Left kidney (tissue), 2 donors: ENCODE measurements around the gene E2F6. TPM values are rescaled to one million over a fixed set of nuclear protein-coding genes. Genes with fewer than 3 reads are reported as not detected.
A peak's percentile ranks its signal among the peaks of the same experiment; 100 is the strongest.

ENCODE experiments used
- DNase-seq: peaks from one replicate; pipeline ENCODE4 v3.0.0-alpha.2; 2013
- polyA plus RNA-seq: library from polyadenylated mRNA; unstranded; fragments of 120-200 nt; gene quantifications from one replicate; pipeline ENCODE4 v1.2.1, GENCODE V29; 2013; ENCODE audit not compliant: insufficient read length

E2F6 gene
- polyA plus RNA-seq, 1 donor: 24.4 TPM

- no peak for DNase-seq
Measured at GRCh38 chr2:11465110-11465484, 864 bp downstream of the E2F6 start.

- DNase-seq: no peak
Measured at GRCh38 chr2:11459816-11460215, 6.1 kb downstream of the E2F6 start.

- no peak for DNase-seq
Measured at GRCh38 chr2:11458753-11459152, 7.2 kb downstream of the E2F6 start.

DNA sequence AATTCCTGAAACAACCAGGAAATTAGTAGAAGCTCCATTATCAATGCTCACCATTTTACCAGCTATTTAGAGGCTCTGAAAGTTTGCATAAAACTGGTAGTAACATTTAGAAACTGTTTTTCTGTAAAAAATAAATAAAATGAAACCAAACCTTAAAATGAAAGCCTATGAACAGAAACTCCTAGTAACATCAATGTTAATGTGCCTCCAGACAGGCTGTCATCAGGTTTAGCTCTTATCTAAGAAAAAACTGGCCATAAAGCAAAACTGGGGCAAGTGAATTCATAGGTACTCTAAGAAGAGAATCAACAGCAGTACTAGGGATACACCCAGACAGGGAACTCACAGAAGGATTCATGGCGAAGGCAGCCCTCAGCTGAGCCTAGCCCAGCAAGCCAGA lies 8.0 kb downstream of the E2F6 start:
- no peak for DNase-seq

DNA sequence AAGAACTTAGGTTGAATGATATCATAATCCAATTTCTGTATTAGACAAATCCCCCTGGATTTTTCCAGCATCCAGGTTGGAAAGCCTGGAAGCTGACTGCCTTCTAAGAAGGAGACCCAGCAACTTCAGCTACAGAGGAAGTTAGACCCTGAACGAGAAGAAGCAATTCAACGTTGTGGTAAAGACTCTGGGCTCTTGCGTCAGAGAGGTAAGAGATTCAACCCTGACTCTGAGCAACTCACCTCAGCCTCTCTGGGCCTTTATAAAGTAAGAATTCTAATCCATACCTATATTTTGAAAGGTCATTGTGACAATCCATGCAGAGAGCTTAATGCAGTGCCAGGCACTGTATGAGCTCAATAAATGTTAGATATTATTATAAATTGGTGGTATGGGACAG lies 9.7 kb downstream of the E2F6 start:
- DNase-seq: no peak

GRCh38 chr2:11454824-11455223 lies 11.1 kb downstream of the E2F6 start:
- DNase-seq: no peak

DNA sequence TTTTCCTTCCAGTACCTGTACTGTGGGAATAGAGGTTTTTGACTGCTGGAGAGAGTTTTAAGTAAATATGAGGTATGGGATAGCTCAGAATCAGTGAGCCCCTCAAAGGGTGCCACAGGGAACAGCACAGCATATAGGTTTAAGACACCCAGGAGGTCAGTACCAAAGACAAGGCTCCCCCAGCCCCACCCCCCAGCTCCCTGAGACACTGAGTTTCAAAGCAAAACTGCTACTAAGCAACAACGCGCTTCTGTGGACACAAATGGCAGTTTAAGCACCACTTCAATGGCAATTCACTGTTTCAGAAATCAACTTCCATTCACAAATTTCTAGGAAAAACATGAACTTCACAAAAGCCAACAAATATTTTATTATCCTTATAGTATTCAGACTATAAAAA lies 15.2 kb downstream of the E2F6 start:
- DNase-seq: no peak

- DNase-seq: peak; percentile 71
Measured at GRCh38 chr2:11446733-11447248, 19.2 kb downstream of the E2F6 start.

GRCh38 chr2:11444737-11445136 lies 21.2 kb downstream of the E2F6 start:
- DNase-seq: no peak

DNA sequence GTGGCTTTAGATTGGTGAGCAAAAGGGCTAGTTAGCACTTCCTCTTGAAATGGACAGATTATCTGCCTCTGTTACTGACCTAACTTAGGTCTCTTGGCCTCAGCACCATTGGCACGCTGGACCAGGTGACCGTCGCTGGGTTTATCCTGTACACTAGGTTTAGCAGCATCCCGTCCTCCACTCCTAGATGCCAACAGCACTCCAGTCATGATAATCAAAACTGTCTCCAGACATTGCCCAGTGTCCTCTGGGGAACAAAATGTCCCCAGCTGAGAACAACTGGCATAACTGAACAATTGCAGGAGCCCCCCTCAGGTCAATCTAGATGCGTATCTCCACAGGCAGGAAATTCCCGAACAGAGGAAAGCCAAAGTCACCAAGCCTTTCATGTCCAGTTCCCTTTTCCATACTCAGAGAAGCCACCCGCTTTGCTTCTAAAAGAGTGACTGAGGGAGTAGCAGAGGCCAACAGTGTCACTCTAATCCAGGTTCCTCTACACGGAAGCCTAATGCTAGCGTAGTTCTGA lies 27.3 kb downstream of the E2F6 start:
- no peak for DNase-seq

DNA sequence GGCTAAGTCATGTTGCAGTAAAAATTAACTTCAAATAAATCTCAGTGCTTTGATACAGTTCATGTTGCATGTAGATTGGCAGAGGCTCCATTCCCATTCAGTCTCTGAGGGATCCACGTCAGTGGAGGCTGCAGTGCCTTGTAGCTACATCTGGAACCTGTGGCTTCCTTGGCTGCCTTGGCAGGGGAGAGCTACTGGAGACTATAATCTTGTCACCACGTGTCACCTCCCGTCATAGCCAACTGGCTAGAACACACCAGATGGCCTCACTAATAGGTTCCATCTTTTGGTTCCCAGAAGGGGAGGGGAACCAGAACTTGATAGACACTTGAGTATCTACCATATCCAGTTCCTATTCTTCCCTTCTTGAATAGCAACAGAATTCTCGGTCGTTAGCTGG lies 28.4 kb downstream of the E2F6 start:
- DNase-seq: no peak

DNA sequence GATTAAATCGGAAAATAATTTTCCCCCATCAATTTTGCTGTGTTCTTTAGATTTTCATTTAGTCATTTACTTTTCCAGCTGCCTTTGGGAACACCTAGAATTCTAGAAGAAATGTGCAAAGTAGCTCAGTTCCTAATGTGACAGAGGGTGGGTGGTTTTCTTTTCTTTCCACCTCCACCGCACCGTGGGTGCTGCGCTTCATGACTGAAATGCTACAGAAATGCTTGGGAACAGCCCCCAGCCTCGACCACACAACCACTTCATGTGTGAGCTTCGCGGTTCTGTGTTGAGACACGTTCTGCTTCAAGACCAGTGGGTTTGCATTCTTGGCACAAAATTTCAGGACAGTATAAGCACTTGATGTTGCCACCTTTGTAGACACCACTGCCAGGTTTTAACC lies 30.9 kb downstream of the E2F6 start:
- no peak for DNase-seq

- DNase-seq: no peak
Measured at GRCh38 chr2:11434443-11434842, 31.5 kb downstream of the E2F6 start.

GRCh38 chr2:11433822-11434221 lies 32.1 kb downstream of the E2F6 start:
- DNase-seq: no peak

- DNase-seq: no peak
Measured at GRCh38 chr2:11430729-11431128, 35.2 kb downstream of the E2F6 start.

DNA sequence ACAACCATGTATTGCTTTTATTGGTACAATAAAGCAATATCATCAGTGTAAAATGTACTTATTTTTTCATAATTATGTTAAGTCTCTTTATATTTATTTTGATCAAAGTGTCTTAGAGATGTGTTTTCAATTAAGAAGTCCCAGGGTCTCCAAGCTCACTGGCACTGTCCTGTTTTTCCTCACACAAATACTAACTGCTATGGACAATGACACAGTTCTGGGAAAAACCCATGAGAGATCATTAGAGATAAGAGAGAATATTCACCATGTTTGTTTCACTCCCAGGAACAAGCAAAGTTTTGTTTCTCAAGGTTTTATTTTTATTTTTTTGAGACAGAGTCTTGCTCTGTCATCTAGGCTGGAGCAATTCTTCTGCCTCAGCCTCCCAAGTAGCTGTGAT lies 38.7 kb downstream of the E2F6 start:
- no peak for DNase-seq

DNA sequence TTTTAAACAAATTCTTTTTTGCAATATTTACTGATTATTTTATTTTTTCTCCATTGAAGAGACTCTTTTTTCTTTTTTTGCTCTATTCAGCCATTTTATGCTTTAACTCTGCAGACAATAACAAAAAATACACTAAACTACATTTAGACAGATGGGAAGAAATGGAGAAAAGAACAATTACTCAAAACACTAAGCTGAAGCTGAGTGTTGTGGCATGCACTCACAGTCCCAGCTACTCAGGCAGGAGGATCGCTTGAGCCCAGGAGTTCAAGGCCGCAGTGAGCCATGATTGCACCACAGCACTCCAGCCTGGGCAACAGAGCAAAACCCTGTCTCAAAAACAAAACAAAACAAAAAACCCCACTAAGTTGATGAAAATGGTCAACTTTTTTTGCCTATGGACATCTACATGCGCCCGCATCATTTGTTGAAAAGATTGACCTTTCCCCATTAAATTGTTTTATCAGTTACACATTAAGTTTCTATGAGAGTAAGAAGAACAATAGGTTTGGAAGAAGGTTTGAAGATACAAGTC lies 43.0 kb downstream of the E2F6 start:
- no peak for DNase-seq

GRCh38 chr2:11422491-11422865 lies 43.5 kb downstream of the E2F6 start:
- no peak for DNase-seq

- no peak for DNase-seq
Measured at GRCh38 chr2:11421863-11422490, 44.0 kb downstream of the E2F6 start.

DNA sequence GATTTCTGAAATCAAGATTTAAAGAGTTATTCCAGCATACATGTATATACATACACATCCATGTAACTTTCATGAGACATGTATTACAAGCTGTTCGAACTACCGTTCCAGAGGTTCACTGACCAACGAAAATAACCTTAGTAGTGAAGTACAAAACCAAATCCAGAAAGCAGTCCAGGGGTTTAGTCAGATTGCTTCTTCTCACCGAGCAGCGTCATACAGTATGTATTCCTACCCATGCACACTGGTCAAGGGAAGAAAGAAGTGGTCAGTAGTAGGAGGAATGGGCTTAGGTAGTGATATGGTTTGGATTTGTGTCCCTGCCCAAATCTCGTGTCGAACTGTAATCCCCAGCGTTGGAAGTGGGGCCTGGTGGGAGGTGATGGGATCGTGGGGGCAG lies 45.3 kb downstream of the E2F6 start:
- no peak for DNase-seq

GRCh38 chr2:11420190-11420589 lies 45.8 kb downstream of the E2F6 start:
- no peak for DNase-seq

DNA sequence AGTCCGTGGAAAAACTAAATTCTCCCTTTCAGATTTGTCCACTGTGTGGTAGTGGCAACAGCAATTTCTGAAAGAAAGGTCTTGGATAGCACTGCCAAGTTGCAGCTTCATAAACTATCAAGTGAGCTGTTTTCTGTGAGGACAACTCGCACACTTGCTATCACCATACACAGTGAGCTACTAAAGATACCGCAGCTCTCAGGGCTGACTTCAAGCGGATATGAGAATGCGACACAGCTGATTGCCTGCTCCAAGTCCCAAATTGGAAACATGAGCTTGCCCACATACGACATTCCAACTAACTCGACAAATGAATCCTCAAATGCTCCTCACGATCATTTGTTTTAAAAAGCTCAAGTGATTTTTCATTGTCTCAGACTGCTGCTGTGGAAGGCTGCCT lies 46.2 kb downstream of the E2F6 start:
- DNase-seq: no peak

DNA sequence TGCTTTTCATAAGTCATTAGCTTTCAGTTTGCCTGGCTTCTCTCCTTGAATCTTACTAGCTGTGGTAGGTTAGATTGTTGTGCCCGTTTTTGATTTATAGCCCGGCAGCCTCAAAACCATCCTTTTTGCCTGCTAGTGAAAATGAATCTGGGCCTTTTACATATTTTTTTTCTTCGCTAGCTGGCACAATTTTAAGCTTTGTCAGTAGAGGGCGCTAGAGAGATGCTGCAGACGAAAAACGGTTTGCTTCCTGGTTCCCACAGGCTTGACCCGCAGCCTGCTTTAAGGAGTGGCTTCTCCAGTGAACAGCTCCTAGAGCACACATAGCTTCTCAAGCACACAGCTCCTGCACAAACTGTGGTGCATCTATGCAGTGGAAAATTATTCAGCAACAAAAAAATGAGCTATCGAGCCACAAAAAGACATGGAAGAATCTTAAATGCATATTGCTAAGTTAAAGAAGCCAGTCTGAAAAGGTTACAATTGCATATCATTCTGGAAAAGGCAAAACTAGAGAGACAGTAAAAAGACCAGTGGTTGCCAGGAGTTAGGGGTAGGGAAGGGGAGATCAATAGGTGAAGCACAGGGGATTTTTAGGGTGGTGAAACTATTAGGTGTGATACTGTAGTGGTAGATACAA lies 47.9 kb downstream of the E2F6 start:
- DNase-seq: no peak

DNA sequence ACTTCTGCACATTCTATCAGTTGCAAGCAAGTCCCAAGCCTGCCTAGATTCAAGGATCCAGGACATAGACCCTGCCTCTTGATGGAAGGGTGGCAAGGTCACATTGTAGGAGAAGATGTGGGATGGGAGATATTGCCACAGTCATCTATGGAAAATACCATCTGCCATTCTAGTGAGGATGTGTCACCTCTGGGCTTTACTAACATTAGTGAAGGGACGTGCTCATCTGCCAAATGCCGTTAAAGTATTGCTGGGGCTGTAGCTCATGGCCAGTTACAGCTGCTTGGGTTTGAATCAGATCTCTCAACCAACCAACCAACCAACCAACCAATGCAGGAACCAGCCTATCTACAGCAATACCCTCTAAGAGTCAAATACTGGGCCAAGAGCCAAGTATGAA lies 49.0 kb downstream of the E2F6 start:
- DNase-seq: no peak
